Hepatocyte (in vitro differentiated cells): ENCODE measurements around the gene HMX2. TPM values are rescaled to one million over a fixed set of nuclear protein-coding genes. Genes with fewer than 3 reads are reported as not detected.

Source experiments
- DNase-seq: peaks from one replicate; pipeline ENCODE4 v3.0.0-alpha.2; 2016; ENCODE audit warnings: low spot score
- H2AFZ ChIP-seq: fragments of 200-600 bp; sonication (generic); 2 replicates; pipeline ENCODE4 v1.6.0; 2016; ENCODE audit warnings: antibody characterized with exemption, mild to moderate bottlenecking
- H3K27ac ChIP-seq: fragments of 200-600 bp; sonication (generic); 2 replicates; pipeline ENCODE4 v1.5.1; 2016; ENCODE audit warnings: mild to moderate bottlenecking
- H3K27me3 ChIP-seq: fragments of 200-600 bp; sonication (generic); 2 replicates; pipeline ENCODE4 v1.6.1; 2016
- H3K36me3 ChIP-seq: fragments of 200-600 bp; sonication (generic); replicated peaks from 2 replicates; pipeline ENCODE4 v1.5.1; 2016; ENCODE audit warnings: low read depth; ENCODE audit not compliant: insufficient read depth
- H3K4me1 ChIP-seq: fragments of 200-600 bp; sonication (generic); 2 replicates; pipeline ENCODE4 v1.5.1; 2016; ENCODE audit warnings: mild to moderate bottlenecking, moderate library complexity; ENCODE audit not compliant: insufficient read depth
- H3K4me2 ChIP-seq: fragments of 200-600 bp; sonication (generic); 2 replicates; pipeline ENCODE4 v1.6.0; 2016
- H3K4me3 ChIP-seq: fragments of 200-600 bp; sonication (generic); 2 replicates; pipeline ENCODE4 v1.5.1; 2016; ENCODE audit warnings: mild to moderate bottlenecking
- H3K79me2 ChIP-seq: fragments of 200-600 bp; sonication (generic); 2 replicates; pipeline ENCODE4 v1.6.0; 2017; ENCODE audit warnings: mild to moderate bottlenecking
- H3K9me2 ChIP-seq: fragments of 200-600 bp; sonication (generic); replicated peaks from 2 replicates; pipeline ENCODE4 v1.6.0; 2017; ENCODE audit warnings: mild to moderate bottlenecking; ENCODE audit not compliant: insufficient read depth
- H3K9me3 ChIP-seq: fragments of 200-600 bp; sonication (generic); 2 replicates; pipeline ENCODE4 v1.5.1; 2016; ENCODE audit warnings: low read depth, mild to moderate bottlenecking
- H4K20me1 ChIP-seq: fragments of 200-600 bp; sonication (generic); 2 replicates; pipeline ENCODE4 v1.6.0; 2016; ENCODE audit warnings: mild to moderate bottlenecking; ENCODE audit not compliant: insufficient read depth, poor library complexity, severe bottlenecking
- CTCF ChIP-seq: fragments of 200-600 bp; sonication (generic); IDR thresholded peaks from 2 replicates; pipeline ENCODE4 v1.5.1; 2016; ENCODE audit warnings: antibody characterized with exemption, mild to moderate bottlenecking; ENCODE audit not compliant: poor library complexity
- EZH2 ChIP-seq: fragments of 200-600 bp; sonication (generic); IDR thresholded peaks from 2 replicates; pipeline ENCODE4 v1.6.1; 2016; ENCODE audit warnings: antibody characterized with exemption, mild to moderate bottlenecking, borderline replicate concordance
- EZH2phosphoT487 ChIP-seq: fragments of 200-600 bp; sonication (generic); IDR thresholded peaks from one replicate; pipeline ENCODE4 v1.6.1; 2018; ENCODE audit warnings: antibody characterized with exemption, mild to moderate bottlenecking, low read depth, moderate library complexity; ENCODE audit not compliant: unreplicated experiment, severe bottlenecking
- WGBS: methylation state at CpG from one replicate; pipeline ENCODE4 v1.1.6; 2016; ENCODE audit warnings: low lambda C conversion rate; ENCODE audit errors: missing lambda C conversion rate; 5-methylcytosine and 5-hydroxymethylcytosine counted together
- polyA plus RNA-seq: library from polyadenylated mRNA; unstranded; fragments of >200 nt; fragmentation: Nextera tagmentation; extraction: Ambion mirVana; gene quantifications from 2 replicates; pipeline ENCODE4 v1.2.1, GENCODE V29; 2016
- total RNA-seq: library from RNA; depleted of rRNA; stranded (reverse); fragments of >200 nt; gene quantifications from 2 replicates; pipeline ENCODE4 v1.2.3, GENCODE V29; 2014

HMX2 gene
- total and polyA plus RNA-seq, 2 experiments from 2014 or later = not detected

GRCh38 chr10:123158682-123159081 lies 10.7 kb downstream of the HMX2 start:
- Histone ChIP-seq H3K4me2 (no peak overlapping the region), H3K9me2 (no peaks in the 10 kb centered on the region), H2AFZ (no peak overlapping the region), H3K79me2 (peaks cover 61% of the 10 kb centered on the region), H4K20me1 (peaks cover 11% of the 10 kb centered on the region), H3K36me3 (peaks cover 3% of the 10 kb centered on the region), H3K27me3 (no peaks in the 10 kb centered on the region), H3K4me1 (peaks cover 6% of the 10 kb centered on the region), H3K9me3 (no peaks in the 10 kb centered on the region), H3K4me3 (no peak overlapping the region), H3K27ac (no peak overlapping the region)
- no peak for TF ChIP-seq EZH2phosphoT487
- TF ChIP-seq EZH2 = no peak
- no peak for TF ChIP-seq CTCF
- 95% methylated on average over 1 of the region's 1 CpG for whole genome bisulfite sequencing
- no peak for DNase-seq

- no peak for DNase-seq
- Histone ChIP-seq H3K9me2 (no peaks in the 10 kb centered on the region), H3K79me2 (peaks cover 57% of the 10 kb centered on the region), H3K4me1 (peaks cover 3% of the 10 kb centered on the region), H3K4me3 (no peak overlapping the region), H4K20me1 (peaks cover 11% of the 10 kb centered on the region), H2AFZ (no peak overlapping the region), H3K27me3 (no peaks in the 10 kb centered on the region), H3K9me3 (no peaks in the 10 kb centered on the region), H3K27ac (no peak overlapping the region), H3K36me3 (peaks cover 3% of the 10 kb centered on the region), H3K4me2 (no peak overlapping the region)
- 93% methylated on average over 11 of the region's 11 CpGs for whole genome bisulfite sequencing
- no peak for TF ChIP-seq CTCF
- no peak for TF ChIP-seq EZH2phosphoT487
- no peak for TF ChIP-seq EZH2
Observed at GRCh38 chr10:123160311-123160980, 12.5 kb downstream of the HMX2 start.

GRCh38 chr10:123164319-123164718 lies 16.4 kb downstream of the HMX2 start:
- Histone ChIP-seq H3K4me1 (no peaks in the 10 kb centered on the region), H3K27me3 (no peaks in the 10 kb centered on the region), H3K4me3 (no peak overlapping the region), H3K9me3 (no peaks in the 10 kb centered on the region), H3K79me2 (peaks cover 22% of the 10 kb centered on the region), H3K36me3 (peaks cover 3% of the 10 kb centered on the region), H3K4me2 (no peak overlapping the region), H4K20me1 (peaks cover 3% of the 10 kb centered on the region), H3K9me2 (no peaks in the 10 kb centered on the region), H2AFZ (no peak overlapping the region), H3K27ac (no peak overlapping the region)
- DNase-seq = no peak
- TF ChIP-seq EZH2 (no peak), CTCF (no peak), EZH2phosphoT487 (no peak)
- 93% methylated on average over 2 of the region's 2 CpGs for WGBS
